GM12864 (cell line): Measurements from ENCODE around the gene PPFIA1.

Source experiments
- DNase-seq: peaks from one replicate; pipeline ENCODE4 v3.0.0-alpha.2; 2011; ENCODE audit warnings: low read depth
- H3K4me3 ChIP-seq: 2 replicates; pipeline ENCODE4 v1.5.1; 2011; ENCODE audit warnings: mild to moderate bottlenecking, low read depth, low read length, control low read depth
- TF ChIP-seq, protein P1 (sequence below): IDR thresholded peaks from 2 replicates; pipeline ENCODE4 v1.5.1; 2011; ENCODE audit warnings: low read depth, mild to moderate bottlenecking, moderate library complexity, low read length, control low read depth, inconsistent platforms; ENCODE audit errors: missing control alignments

Gene PPFIA1

DNA sequence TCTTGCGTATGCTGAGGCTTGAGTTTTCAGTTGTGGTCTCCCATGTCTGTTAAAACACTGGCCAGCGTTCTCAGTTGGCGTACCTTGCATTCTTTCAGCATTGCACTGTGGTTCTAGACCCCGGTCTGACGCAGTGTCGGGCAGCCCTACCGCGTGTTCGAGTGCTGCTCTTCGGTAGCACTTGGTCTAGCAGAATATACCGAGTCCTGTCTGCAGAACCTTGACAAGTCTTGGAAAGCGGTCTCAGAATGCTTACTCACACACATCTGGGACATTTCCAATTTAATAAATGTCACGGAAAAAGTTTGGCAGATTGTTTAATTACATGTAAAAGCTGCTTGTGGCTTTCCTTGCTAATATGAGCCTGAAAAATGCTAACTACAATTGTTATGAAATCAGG lies 32.6 kb downstream of the PPFIA1 start:
- no peak for DNase-seq
- TF ChIP-seq, protein P1, sequence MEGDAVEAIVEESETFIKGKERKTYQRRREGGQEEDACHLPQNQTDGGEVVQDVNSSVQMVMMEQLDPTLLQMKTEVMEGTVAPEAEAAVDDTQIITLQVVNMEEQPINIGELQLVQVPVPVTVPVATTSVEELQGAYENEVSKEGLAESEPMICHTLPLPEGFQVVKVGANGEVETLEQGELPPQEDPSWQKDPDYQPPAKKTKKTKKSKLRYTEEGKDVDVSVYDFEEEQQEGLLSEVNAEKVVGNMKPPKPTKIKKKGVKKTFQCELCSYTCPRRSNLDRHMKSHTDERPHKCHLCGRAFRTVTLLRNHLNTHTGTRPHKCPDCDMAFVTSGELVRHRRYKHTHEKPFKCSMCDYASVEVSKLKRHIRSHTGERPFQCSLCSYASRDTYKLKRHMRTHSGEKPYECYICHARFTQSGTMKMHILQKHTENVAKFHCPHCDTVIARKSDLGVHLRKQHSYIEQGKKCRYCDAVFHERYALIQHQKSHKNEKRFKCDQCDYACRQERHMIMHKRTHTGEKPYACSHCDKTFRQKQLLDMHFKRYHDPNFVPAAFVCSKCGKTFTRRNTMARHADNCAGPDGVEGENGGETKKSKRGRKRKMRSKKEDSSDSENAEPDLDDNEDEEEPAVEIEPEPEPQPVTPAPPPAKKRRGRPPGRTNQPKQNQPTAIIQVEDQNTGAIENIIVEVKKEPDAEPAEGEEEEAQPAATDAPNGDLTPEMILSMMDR: no peak

DNA sequence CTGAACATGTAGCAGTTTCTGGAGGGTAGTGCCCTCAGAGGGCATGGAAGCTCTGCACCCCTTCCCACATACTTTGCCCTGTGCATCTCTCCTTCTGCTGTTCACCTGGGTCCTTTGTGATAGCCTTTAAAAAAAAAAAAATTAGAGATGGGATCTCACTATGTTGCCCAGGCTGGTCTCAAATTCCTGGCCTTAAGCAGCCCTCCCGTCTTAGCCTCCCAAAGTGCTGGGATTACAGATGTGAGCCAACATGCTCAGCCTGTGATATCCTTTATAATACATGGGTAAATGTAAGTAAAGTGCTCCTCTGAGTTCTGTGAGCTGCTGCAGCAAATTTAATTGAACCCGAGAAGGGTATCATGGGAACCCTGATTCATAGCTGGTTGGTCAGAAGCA lies 33.7 kb downstream of the PPFIA1 start:
- H3K4me3 ChIP-seq: no peak overlapping the region
- DNase-seq: no peak
- TF ChIP-seq, protein P1: no peak

More for the DNA sequence above, 32.6 kb downstream of the PPFIA1 start:
- no peak overlapping the region for H3K4me3 ChIP-seq

DNA sequence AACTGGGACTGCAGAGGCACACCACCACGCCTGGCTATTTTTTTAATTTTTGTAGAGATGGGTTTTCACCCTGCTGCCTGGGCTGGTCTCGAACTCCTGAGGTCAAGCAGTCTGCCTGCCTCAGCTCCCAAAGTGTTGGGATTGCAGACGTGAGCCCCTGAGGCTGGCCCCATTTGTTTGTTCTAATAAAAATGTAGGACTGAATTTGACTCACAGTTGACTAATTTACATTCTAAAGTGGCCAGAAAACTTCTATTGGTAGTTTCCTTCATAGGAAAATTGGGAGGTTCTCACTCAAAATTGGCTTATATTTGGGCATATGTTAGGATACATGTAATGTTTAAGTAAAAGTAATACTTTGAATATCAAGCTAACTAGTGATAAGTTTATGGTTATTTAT lies 35.0 kb downstream of the PPFIA1 start:
- DNase-seq: no peak
- H3K4me3 ChIP-seq: no peak overlapping the region
- TF ChIP-seq, protein P1: no peak

DNA sequence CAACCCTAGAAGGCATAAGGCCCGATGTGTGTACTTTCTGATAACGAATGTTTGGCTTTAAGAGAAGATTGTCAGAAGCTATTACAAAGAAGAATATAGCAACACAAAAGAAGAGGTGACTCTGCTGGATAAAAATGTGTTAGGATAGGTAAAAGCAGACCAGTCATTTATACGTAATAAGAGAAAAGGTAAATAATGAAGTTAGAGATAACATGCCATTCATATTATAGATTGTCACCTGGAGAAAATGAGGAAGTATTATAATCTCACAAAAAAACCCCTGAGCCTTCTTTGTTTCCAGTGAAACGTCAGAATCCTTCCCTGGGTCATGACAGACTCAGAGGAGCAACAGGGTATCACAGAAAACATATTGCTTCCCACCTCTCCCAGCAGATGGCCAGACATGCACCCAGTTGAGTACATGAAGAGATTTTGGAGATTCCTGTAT lies 36.1 kb downstream of the PPFIA1 start:
- no peak overlapping the region for H3K4me3 ChIP-seq
- TF ChIP-seq, protein P1: no peak
- DNase-seq: no peak

DNA sequence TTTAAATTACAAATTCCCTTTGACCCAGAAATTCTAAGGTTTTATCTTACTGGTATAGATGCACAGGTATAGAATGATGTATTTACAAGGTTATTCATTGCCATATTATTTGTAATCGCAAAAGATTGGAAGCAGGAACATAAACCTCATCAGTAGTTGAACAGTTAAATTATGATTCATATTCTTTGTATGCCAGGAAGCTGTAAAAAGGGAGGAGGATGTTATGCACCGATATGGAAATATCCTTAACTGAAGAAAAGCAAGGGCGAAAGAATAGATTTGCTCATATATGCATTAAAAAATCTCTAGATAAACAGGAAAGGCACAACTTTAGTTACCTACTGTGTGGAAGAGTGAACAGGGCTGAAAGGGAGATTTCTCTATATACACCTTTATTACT lies 36.7 kb downstream of the PPFIA1 start:
- TF ChIP-seq, protein P1: no peak
- no peak for DNase-seq
- H3K4me3 ChIP-seq: no peak overlapping the region

DNA sequence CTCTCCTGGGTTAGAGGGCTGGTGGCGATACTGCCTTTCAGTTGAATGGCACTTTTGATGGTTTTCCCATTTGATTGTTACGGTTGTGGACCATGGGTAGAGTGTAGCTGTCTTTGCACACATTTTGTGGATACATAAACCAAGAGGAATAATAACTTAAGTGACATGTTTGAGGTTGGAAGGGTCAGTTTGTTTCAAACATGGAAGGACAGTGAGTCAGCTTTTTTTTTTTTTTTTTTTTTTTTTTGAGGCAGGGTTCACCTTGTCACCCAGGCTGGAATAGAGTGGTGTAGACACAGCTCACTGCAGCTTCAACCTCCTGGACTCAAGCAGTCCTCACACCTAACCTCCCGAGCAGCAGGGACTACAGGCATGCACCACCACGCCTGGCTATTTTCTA lies 41.1 kb downstream of the PPFIA1 start:
- TF ChIP-seq, protein P1: no peak
- DNase-seq: no peak
- no peak overlapping the region for H3K4me3 ChIP-seq
